ENCODE results near the gene NRN1L.

The NRN1L gene

DNA sequence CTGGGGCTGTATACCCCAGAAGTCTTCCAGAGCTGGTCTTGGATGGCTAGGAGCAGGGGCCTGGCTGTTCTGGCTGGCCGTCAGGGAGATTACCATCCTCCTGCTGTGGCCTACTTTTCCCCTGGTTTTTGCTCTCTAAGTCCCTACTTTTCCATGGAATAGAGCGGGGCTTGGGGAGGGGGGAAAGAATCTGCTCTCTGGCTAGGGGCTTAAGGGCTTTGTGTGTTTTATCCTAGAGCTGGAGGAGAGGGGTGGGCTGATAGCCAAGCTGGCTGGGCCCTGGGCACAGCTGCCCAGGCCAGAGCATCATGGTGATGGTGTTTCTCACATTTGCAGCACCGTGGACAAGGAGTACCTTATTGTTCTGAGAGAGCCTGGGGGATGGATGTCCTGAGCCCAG, 3.6 kb downstream of the NRN1L start:
- TF ChIP-seq, protein P1, sequence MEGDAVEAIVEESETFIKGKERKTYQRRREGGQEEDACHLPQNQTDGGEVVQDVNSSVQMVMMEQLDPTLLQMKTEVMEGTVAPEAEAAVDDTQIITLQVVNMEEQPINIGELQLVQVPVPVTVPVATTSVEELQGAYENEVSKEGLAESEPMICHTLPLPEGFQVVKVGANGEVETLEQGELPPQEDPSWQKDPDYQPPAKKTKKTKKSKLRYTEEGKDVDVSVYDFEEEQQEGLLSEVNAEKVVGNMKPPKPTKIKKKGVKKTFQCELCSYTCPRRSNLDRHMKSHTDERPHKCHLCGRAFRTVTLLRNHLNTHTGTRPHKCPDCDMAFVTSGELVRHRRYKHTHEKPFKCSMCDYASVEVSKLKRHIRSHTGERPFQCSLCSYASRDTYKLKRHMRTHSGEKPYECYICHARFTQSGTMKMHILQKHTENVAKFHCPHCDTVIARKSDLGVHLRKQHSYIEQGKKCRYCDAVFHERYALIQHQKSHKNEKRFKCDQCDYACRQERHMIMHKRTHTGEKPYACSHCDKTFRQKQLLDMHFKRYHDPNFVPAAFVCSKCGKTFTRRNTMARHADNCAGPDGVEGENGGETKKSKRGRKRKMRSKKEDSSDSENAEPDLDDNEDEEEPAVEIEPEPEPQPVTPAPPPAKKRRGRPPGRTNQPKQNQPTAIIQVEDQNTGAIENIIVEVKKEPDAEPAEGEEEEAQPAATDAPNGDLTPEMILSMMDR (IDR thresholded peaks at IDR 0.05; ENCODE audit: low read depth, low read length) = no peak
- in situ Hi-C loops (cut with HindIII; ENCODE audit: low sequenced_read_pairs) = no loop called here
- H3K4me3 ChIP-seq (ENCODE audit: low read depth, low read length) = no peak overlapping the region
- DNase-seq (ENCODE audit: low read depth, low spot score) = no peak

DNA sequence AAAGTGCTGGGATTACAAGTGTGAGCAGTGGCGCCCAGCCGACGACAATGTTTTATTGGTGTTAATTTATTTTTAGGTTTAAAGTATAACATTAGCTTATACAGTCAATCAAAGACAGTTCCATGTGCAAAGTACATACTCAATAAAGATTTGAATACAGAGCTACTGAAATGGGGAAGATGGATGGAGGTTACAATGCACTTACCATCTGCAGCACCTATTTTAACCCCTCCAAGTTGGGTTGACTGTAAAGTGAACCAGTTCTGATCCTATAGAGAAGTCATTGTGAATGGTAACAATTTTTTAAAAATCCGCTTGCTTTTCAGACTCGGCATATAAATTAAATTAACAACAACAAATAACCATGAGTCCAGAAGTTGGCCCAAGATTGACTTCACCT, 7.7 kb downstream of the NRN1L start:
- in situ Hi-C loops (cut with HindIII; ENCODE audit: low sequenced_read_pairs) = no loop called here
- H3K4me3 ChIP-seq (ENCODE audit: low read depth, low read length) = peak overlapping the region; percentile 41
- DNase-seq (ENCODE audit: low read depth, low spot score) = no peak
- TF ChIP-seq, protein P1 (IDR thresholded peaks at IDR 0.05; ENCODE audit: low read depth, low read length) = no peak

DNA sequence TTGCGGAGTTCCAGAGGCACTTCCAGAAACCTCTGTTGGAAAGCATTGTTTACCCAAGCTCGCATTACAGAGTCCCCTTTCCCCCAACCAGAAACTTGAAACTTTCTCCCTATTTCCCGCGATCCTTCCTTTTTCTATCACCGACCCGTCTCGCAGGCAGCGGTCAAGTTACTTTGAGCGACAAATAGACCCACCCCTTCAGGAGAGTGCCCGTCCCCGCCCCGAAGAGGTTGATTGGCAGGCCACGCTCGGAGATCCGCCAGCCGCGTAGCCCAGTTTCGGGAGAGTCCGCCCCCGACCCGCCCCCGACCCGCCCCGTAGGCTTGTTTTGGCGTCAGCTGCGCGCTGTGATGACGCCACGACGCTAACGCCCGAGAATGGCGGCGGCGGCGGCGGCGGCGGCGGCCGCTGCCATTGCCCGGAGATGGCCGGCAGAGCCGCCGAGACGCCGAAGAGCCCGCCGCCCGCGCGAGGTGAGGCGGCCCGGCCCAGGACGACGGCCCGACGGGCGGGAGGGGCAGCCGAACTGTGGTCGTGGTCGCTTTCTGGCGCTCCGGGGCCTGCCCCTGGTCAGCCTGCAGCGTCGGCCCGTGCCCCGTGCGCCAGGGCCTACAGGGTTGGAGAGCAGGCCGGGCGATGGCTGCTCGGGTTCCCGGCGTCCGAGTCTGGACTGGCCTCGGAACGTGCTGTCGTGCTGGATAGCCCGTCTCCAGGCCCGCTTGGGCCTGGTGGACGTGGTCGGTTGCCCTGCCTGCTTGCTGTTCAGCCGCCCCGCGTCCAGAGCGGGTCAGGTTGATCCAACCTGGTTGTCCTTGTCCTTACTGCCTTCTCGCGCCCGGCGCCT, 8.4 kb downstream of the NRN1L start, which contains the start of gene PSKH1:
Gene PSKH1 (plus strand): TSS at position 356 of the 844 bp plus-strand sequence. CDS start 15,496 bp downstream, outside the sequence.
- TF ChIP-seq, protein P1 (IDR thresholded peaks at IDR 0.05; ENCODE audit: low read depth, low read length) = no peak
- peak within 1 kb of the TSS; percentile 92 for H3K4me3 ChIP-seq (ENCODE audit: low read depth, low read length)
- DNase-seq (ENCODE audit: low read depth, low spot score) = peak; percentile 97
- in situ Hi-C loops (cut with HindIII; ENCODE audit: low sequenced_read_pairs) = no loop called here

- H3K4me3 ChIP-seq (ENCODE audit: low read depth, low read length) = peak overlapping the region; percentile 92
- TF ChIP-seq, protein P1 (IDR thresholded peaks at IDR 0.05; ENCODE audit: low read depth, low read length) = no peak
- DNase-seq (ENCODE audit: low read depth, low spot score) = no peak
- in situ Hi-C loops (cut with HindIII; ENCODE audit: low sequenced_read_pairs) = no loop called here
Measured at GRCh38 chr16:67893743-67894399, 9.2 kb downstream of the NRN1L start.

- in situ Hi-C loops (cut with HindIII; ENCODE audit: low sequenced_read_pairs) = no loop called here
- TF ChIP-seq, protein P1 (IDR thresholded peaks at IDR 0.05; ENCODE audit: low read depth, low read length) = no peak
- DNase-seq (ENCODE audit: low read depth, low spot score) = peak; percentile 56
- no peak overlapping the region for H3K4me3 ChIP-seq (ENCODE audit: low read depth, low read length)
Measured at GRCh38 chr16:67897231-67897630, 12.5 kb downstream of the NRN1L start.

- H3K4me3 ChIP-seq (ENCODE audit: low read depth, low read length) = no peak overlapping the region
- no peak for DNase-seq (ENCODE audit: low read depth, low spot score)
- in situ Hi-C loops (cut with HindIII; ENCODE audit: low sequenced_read_pairs) = no loop called here
- TF ChIP-seq, protein P1 (IDR thresholded peaks at IDR 0.05; ENCODE audit: low read depth, low read length) = no peak
Measured at GRCh38 chr16:67901734-67902133, 17.0 kb downstream of the NRN1L start.

All from astrocyte of the spinal cord (primary cell).